ENCODE results near the gene DCLRE1A.
"Not testable (repeated sequence)": the region's sequence is repeated elsewhere in the genome, so short reads cannot be mapped to it uniquely, and the experiment has no call there.

The DCLRE1A gene

GRCh38 chr10:113846036-113846435 lies 7.8 kb downstream of the DCLRE1A start:
- Histone ChIP-seq H3K9me3 (ENCODE audit: insufficient read depth, low read depth, low read length) (no peaks in the 10 kb centered on the region), H3K9ac (ENCODE audit: low read depth, low read length, poor library complexity, severe bottlenecking) (peak overlapping the region; percentile 97), H3K27me3 (ENCODE audit: insufficient read depth, low read length, poor library complexity, severe bottlenecking) (no peaks in the 10 kb centered on the region), H3K4me1 (ENCODE audit: insufficient read depth, low read length, poor library complexity, severe bottlenecking) (peaks cover 93% of the 10 kb centered on the region), H3K79me2 (ENCODE audit: insufficient read depth, low read length) (peaks cover 96% of the 10 kb centered on the region), H3K4me2 (ENCODE audit: low read depth, low read length, poor library complexity, severe bottlenecking) (peak overlapping the region; percentile 95), H4K20me1 (ENCODE audit: insufficient read depth, low read length, poor library complexity, severe bottlenecking) (no peaks in the 10 kb centered on the region), H3K36me3 (ENCODE audit: insufficient read depth, low read length) (peaks cover 4% of the 10 kb centered on the region; the same call in 1 of the 2 replicates), H2AFZ (ENCODE audit: low read length) (no peak overlapping the region), H3F3A (ENCODE audit: low read depth) (peaks cover 11% of the 10 kb centered on the region; the same call in 1 of the 2 replicates), H3K4me3 (ENCODE audit: low read length, poor library complexity, severe bottlenecking) (peak overlapping the region; percentile 87), H3K9me2 (replicated peaks; ENCODE audit: low read depth, low read length) (no peaks in the 10 kb centered on the region)
- TF ChIP-seq CTCF (conservative IDR thresholded peaks at IDR 0.05; ENCODE audit: low read length) (no peak), EZH2phosphoT487 (IDR thresholded peaks at IDR 0.05; ENCODE audit: borderline replicate concordance) (no peak)

DNA sequence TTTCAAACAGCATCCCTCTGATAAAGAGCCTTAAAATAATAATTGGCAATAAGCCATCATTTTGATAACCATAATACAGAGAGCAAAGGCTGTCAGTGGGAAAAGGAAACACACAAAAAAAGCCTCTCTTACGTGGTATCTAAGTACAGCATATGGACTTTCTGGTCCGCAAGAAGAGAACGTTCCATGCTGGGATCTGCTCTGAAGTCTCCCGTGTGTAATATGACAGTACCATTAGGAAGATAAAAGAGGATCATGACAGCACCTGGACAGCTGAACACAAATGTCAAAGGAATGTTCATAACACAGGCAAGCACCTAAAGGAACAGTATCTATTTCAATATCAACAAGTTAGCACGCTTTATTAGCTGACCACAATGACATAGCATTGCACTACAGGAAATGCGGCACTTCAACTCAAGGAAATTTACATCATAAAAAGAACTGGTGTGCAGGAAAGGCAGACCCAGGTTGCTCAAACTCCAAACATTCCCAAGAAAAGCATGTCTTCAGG lies 9.9 kb downstream of the DCLRE1A start:
- peaks cover 95% of the 10 kb centered on the region for H3K79me2 ChIP-seq (ENCODE audit: insufficient read depth, low read length)
- peaks cover 14% of the 10 kb centered on the region; the same call in 1 of the 2 replicates for H3K36me3 ChIP-seq (ENCODE audit: insufficient read depth, low read length)
- no peak overlapping the region for H2AFZ ChIP-seq (ENCODE audit: low read length)
- TF ChIP-seq CTCF (conservative IDR thresholded peaks at IDR 0.05; ENCODE audit: low read length) (no peak), EZH2phosphoT487 (IDR thresholded peaks at IDR 0.05; ENCODE audit: borderline replicate concordance) (no peak)
- peak overlapping the region; percentile 95 for H3K4me2 ChIP-seq (ENCODE audit: low read depth, low read length, poor library complexity, severe bottlenecking)
- peak overlapping the region; percentile 97 for H3K9ac ChIP-seq (ENCODE audit: low read depth, low read length, poor library complexity, severe bottlenecking)
- H3K4me3 ChIP-seq (ENCODE audit: low read length, poor library complexity, severe bottlenecking): peak overlapping the region; percentile 87
- no peaks in the 10 kb centered on the region for H4K20me1 ChIP-seq (ENCODE audit: insufficient read depth, low read length, poor library complexity, severe bottlenecking)
- H3K9me3 ChIP-seq (ENCODE audit: insufficient read depth, low read depth, low read length): no peaks in the 10 kb centered on the region
- H3K9me2 ChIP-seq (replicated peaks; ENCODE audit: low read depth, low read length): no peaks in the 10 kb centered on the region
- H3K27me3 ChIP-seq (ENCODE audit: insufficient read depth, low read length, poor library complexity, severe bottlenecking): no peaks in the 10 kb centered on the region
- peaks cover 85% of the 10 kb centered on the region for H3K4me1 ChIP-seq (ENCODE audit: insufficient read depth, low read length, poor library complexity, severe bottlenecking)
- no peaks in the 10 kb centered on the region for H3F3A ChIP-seq (ENCODE audit: low read depth)

DNA sequence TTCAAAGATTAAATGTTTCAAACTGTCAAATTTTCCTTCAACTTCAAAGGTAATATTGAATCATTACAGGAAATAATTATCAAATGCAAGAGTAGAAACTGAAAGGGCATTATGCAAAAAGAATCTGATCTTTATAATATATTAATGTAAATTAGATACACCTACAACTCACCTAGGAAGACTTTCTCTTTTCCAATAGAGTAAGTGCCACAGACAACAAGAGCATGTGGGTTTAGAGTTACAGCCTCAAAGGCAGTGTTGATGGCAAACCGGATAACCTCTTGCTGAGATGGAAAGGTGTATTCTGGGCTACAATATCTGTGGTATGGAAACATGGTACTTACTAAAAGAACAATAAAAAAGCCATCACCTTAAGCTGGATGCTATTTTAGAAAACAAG lies 11.7 kb downstream of the DCLRE1A start:
- H3K36me3 ChIP-seq (ENCODE audit: insufficient read depth, low read length): peaks cover 20% of the 10 kb centered on the region; the same call in 1 of the 2 replicates
- H3K4me2 ChIP-seq (ENCODE audit: low read depth, low read length, poor library complexity, severe bottlenecking): peak overlapping the region; percentile 95
- peak overlapping the region; percentile 87 for H3K4me3 ChIP-seq (ENCODE audit: low read length, poor library complexity, severe bottlenecking)
- H3F3A ChIP-seq (ENCODE audit: low read depth): no peaks in the 10 kb centered on the region
- peak overlapping the region; percentile 13 for H3K9ac ChIP-seq (ENCODE audit: low read depth, low read length, poor library complexity, severe bottlenecking)
- no peak for TF ChIP-seq EZH2phosphoT487 (IDR thresholded peaks at IDR 0.05; ENCODE audit: borderline replicate concordance)
- TF ChIP-seq CTCF (conservative IDR thresholded peaks at IDR 0.05; ENCODE audit: low read length): no peak
- H3K4me1 ChIP-seq (ENCODE audit: insufficient read depth, low read length, poor library complexity, severe bottlenecking): peaks cover 77% of the 10 kb centered on the region
- H2AFZ ChIP-seq (ENCODE audit: low read length): no peak overlapping the region
- no peaks in the 10 kb centered on the region for H3K27me3 ChIP-seq (ENCODE audit: insufficient read depth, low read length, poor library complexity, severe bottlenecking)
- H4K20me1 ChIP-seq (ENCODE audit: insufficient read depth, low read length, poor library complexity, severe bottlenecking): no peaks in the 10 kb centered on the region
- H3K9me3 ChIP-seq (ENCODE audit: insufficient read depth, low read depth, low read length): no peaks in the 10 kb centered on the region
- H3K79me2 ChIP-seq (ENCODE audit: insufficient read depth, low read length): peaks cover 94% of the 10 kb centered on the region
- no peaks in the 10 kb centered on the region for H3K9me2 ChIP-seq (replicated peaks; ENCODE audit: low read depth, low read length)

GRCh38 chr10:113828567-113828966 lies 25.3 kb downstream of the DCLRE1A start:
- not testable (repeated sequence) for H3K36me3 ChIP-seq (ENCODE audit: insufficient read depth, low read length); H3K9me3 ChIP-seq (ENCODE audit: insufficient read depth, low read depth, low read length); H2AFZ ChIP-seq (ENCODE audit: low read length); H3K9me2 ChIP-seq (replicated peaks; ENCODE audit: low read depth, low read length); H3F3A ChIP-seq (ENCODE audit: low read depth); H3K79me2 ChIP-seq (ENCODE audit: insufficient read depth, low read length); H3K4me2 ChIP-seq (ENCODE audit: low read depth, low read length, poor library complexity, severe bottlenecking); H3K27me3 ChIP-seq (ENCODE audit: insufficient read depth, low read length, poor library complexity, severe bottlenecking); H4K20me1 ChIP-seq (ENCODE audit: insufficient read depth, low read length, poor library complexity, severe bottlenecking); H3K4me3 ChIP-seq (ENCODE audit: low read length, poor library complexity, severe bottlenecking); H3K9ac ChIP-seq (ENCODE audit: low read depth, low read length, poor library complexity, severe bottlenecking)
- H3K4me1 ChIP-seq (ENCODE audit: insufficient read depth, low read length, poor library complexity, severe bottlenecking): peaks cover 11% of the 10 kb centered on the region
